ENCODE measurements around the gene HOXA4. TPM values are rescaled to one million over a fixed set of nuclear protein-coding genes. Genes with fewer than 3 reads are reported as not detected.

HOXA4 gene
- total and polyA plus RNA-seq, 2 of the 4 experiments (the other 2 are of a cell fraction) = 0.36 to 8.0 TPM

- TF ChIP-seq MXI1 (IDR thresholded peaks at IDR 0.05; ENCODE audit: borderline replicate concordance, low read depth, low read length) (peak; percentile 63; the same call in 1 of the 2 replicates), MAZ (IDR thresholded peaks at IDR 0.05; ENCODE audit: borderline replicate concordance, low read depth, low read length) (peak; percentile 68; the same call in 1 of the 2 replicates)
Observed at GRCh38 chr7:27117887-27118491, 12.6 kb downstream of the HOXA4 start (continued).

DNA sequence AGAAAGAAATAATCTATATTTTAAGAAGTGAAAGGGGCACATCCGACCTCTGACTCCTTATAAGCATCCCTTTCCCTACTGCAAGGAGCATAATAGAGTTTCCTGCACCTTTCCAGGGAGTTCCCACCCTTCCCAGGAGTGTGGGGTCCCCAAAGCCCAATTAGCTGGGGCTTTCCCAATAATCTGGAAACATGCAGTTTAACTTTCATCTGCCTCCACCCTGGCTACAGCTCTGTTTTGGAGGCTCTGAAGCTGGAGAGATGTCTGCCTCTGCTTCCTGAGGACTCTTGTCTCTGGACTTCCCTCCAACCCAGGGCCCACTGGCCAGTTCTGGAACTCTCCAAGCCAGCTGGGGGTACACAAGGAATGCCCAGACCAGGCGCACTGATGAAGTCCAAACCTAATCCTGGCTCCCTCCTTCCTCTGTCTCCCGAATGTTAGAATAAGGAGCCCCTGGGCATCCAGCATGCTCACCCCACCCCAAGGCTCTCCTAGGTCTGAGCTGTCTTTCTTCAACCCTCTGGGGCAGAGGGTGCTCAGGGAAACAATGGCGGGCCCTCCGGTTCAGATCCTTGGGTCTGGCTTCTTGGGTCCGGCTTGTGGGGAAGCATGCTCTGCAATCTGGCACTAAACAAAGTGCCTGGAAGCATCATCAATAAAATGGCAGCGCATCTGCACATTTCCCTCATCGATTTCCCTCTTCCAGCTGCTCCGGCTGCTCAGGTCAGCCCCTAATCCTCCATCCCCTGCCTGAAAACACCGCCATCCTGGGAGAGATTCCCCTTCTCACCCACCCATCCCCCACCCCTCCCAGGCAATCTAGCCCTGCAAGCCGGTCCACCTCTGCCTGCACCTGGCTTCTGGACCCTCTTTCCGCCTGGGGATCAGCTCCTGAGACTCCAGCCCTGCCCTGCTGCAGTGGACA is 13.3 kb downstream of the HOXA4 start:
- peak overlapping the region; percentile 91 for H3K56ac ChIP-seq (ENCODE audit: extremely low read depth, insufficient read depth, low read length)
- no TSS peak for BruUV-seq (replicated peaks)
- intact Hi-C loops (cut with micrococcal nuclease) (no loop called here), in situ Hi-C loops (cut with MboI; ENCODE audit: low sequenced_read_pairs) (no loop called here), dilution Hi-C loops (cut with HindIII; ENCODE audit: low sequenced_read_pairs, unreplicated experiment) (no loop called here)
- peak overlapping the region; percentile 80 for H2BK5ac ChIP-seq (ENCODE audit: low read depth, low read length, poor library complexity, severe bottlenecking)
- H3K14ac ChIP-seq (replicated peaks; ENCODE audit: low read depth, low read length) = peak overlapping the region; percentile 72
- peaks cover 10% of the 10 kb centered on the region for H4K20me1 ChIP-seq (ENCODE audit: insufficient read depth, low read length)
- WGBS, 2 experiments (ENCODE audit: extremely low coverage in 2 of 2, insufficient read length in 1 of 2) = 0% methylated on average over 4 of the region's 12 CpGs; no CpG with 5 or more reads in 1 of the 2 experiments
- peak overlapping the region; percentile 71 for H3K4me3 ChIP-seq (ENCODE audit: insufficient read depth, low read depth, low read length)
- peak overlapping the region; percentile 97 for H3K18ac ChIP-seq (ENCODE audit: low read depth, low read length)
- H3K23ac ChIP-seq (ENCODE audit: low read depth, low read length) = peak overlapping the region; percentile 95
- H3K9me3 ChIP-seq (ENCODE audit: control insufficient read depth, insufficient read depth, low read length) = no peaks in the 10 kb centered on the region
- H2AK9ac ChIP-seq (replicated peaks; ENCODE audit: low read depth, low read length, poor library complexity) = peak overlapping the region; percentile 83
- DNase-seq (peak; percentile 28), ATAC-seq (ENCODE audit: low read depth) (no peak)
- peaks cover 7% of the 10 kb centered on the region; the same call in 1 of the 2 replicates for H3K9me1 ChIP-seq (ENCODE audit: insufficient read depth, low read length)
- ChIA-PET POLR2A (ENCODE audit: unreplicated experiment) (interaction anchor here (0.6 kb wide), 1 partner anchor 412 kb away, joined by 3 read pairs; no protein-coding TSS in a partner anchor), CTCF (interaction anchor here (0.7 to 1.3 kb wide), 2 partner anchors 34 to 263 kb away, joined by 3 read pairs; no protein-coding TSS in a partner anchor)
- H3K27ac ChIP-seq (ENCODE audit: insufficient read depth, low read length) = peak overlapping the region; percentile 89
- peak overlapping the region; percentile 37 to 64; a peak in 2 of 4 replicates for H4K8ac ChIP-seq (ENCODE audit: low read depth in 2 of 2, low read length in 2 of 2)
- H3K27me3 ChIP-seq (ENCODE audit: control insufficient read depth, insufficient read depth, low read length) = no peaks in the 10 kb centered on the region
- peaks cover 23% of the 10 kb centered on the region for H3K4me1 ChIP-seq (ENCODE audit: control insufficient read depth, insufficient read depth, low read length)
- H2BK120ac ChIP-seq (ENCODE audit: low read depth, low read length) = peak overlapping the region; percentile 73
- H2BK15ac ChIP-seq (ENCODE audit: low read depth, low read length) = peak overlapping the region; percentile 58; the same call in 1 of the 3 replicates
- peak overlapping the region; percentile 53 for H2AFZ ChIP-seq (replicated peaks; ENCODE audit: low read length, poor library complexity)
- H4K5ac ChIP-seq (ENCODE audit: low read depth, low read length) = peak overlapping the region; percentile 54
- H3K4ac ChIP-seq (ENCODE audit: low read depth, low read length) = peak overlapping the region; percentile 86
- H3K9ac ChIP-seq (ENCODE audit: low read depth, low read length) = peak overlapping the region; percentile 96
- TF ChIP-seq ELK1 (IDR thresholded peaks at IDR 0.05; ENCODE audit: borderline replicate concordance, low read depth, low read length) = no peak
- TF ChIP-seq POLR2A (IDR thresholded peaks at IDR 0.05; ENCODE audit: low read depth, low read length) = peak; percentile 25; the same call in 1 of the 2 replicates
- H4K91ac ChIP-seq (ENCODE audit: insufficient read depth, low read depth, low read length) = peak overlapping the region; percentile 83
- peaks cover 0 to 39% of the 10 kb centered on the region in 2 experiments; a peak in 2 of 4 replicates for H3K79me1 ChIP-seq (ENCODE audit: low read depth in 1 of 2, low read length in 2 of 2)
- H2AK5ac ChIP-seq (ENCODE audit: low read depth, low read length) = peak overlapping the region; percentile 92
- peak overlapping the region; percentile 78 for H3K4me2 ChIP-seq (ENCODE audit: low read depth, low read length)
- H3K36me3 ChIP-seq (ENCODE audit: control insufficient read depth, insufficient read depth, low read length) = peaks cover 9% of the 10 kb centered on the region; the same call in 1 of the 2 replicates
- H2BK20ac ChIP-seq (ENCODE audit: low read depth, low read length) = peak overlapping the region; percentile 54

All from IMR-90 (cell line).